ENCODE measurements around the gene DUSP22. TPM values are rescaled to one million over a fixed set of nuclear protein-coding genes. Genes with fewer than 3 reads are reported as not detected.

Gene DUSP22
- total RNA-seq, 1 experiment from 2014 or later = 16.0 TPM

- no peaks in the 10 kb centered on the region for H3K27me3 ChIP-seq (replicated peaks; ENCODE audit: insufficient read depth, low read depth, low read length, poor library complexity)
- no TSS peak for BruUV-seq (replicated peaks)
- H3K9me3 ChIP-seq (ENCODE audit: low read depth, low read length, poor library complexity, severe bottlenecking) = no peaks in the 10 kb centered on the region
- TF ChIP-seq EZH2 (IDR thresholded peaks at IDR 0.05; ENCODE audit: borderline replicate concordance, low read depth, low read length, poor library complexity, severe bottlenecking) = no peak
- no peak for TF ChIP-seq CTCF (conservative IDR thresholded peaks at IDR 0.05; ENCODE audit: low read depth, low read length)
- H3K4me3 ChIP-seq (ENCODE audit: low read depth, low read length, poor library complexity, severe bottlenecking) = no peak overlapping the region
- H3K36me3 ChIP-seq (ENCODE audit: insufficient read depth, low read length, poor library complexity, severe bottlenecking) = no peaks in the 10 kb centered on the region
- DNase-seq (ENCODE audit: low spot score) = no peak
- H3K27ac ChIP-seq (ENCODE audit: low read depth, low read length, poor library complexity, severe bottlenecking) = no peak overlapping the region
- no peaks in the 10 kb centered on the region for H3K4me1 ChIP-seq (ENCODE audit: insufficient read depth, low read length, poor library complexity, severe bottlenecking)
- CTCF ChIA-PET = no interaction called here
- intact Hi-C loops (cut with micrococcal nuclease; ENCODE audit: unreplicated experiment) = no loop called here
- POLR2A ChIA-PET (ENCODE audit: low non-redundant PET) = no interaction called here
These were observed 36.6 kb downstream of the DUSP22 start for GRCh38 chr6:328924-329323.

GRCh38 chr6:329888-330691 is 37.8 kb downstream of the DUSP22 start:
- no peaks in the 10 kb centered on the region for H3K4me1 ChIP-seq (ENCODE audit: insufficient read depth, low read length, poor library complexity, severe bottlenecking)
- BruUV-seq (replicated peaks) = no TSS peak
- TF ChIP-seq CTCF (conservative IDR thresholded peaks at IDR 0.05; ENCODE audit: low read depth, low read length) = no peak
- no peak for TF ChIP-seq EZH2 (IDR thresholded peaks at IDR 0.05; ENCODE audit: borderline replicate concordance, low read depth, low read length, poor library complexity, severe bottlenecking)
- no peaks in the 10 kb centered on the region for H3K9me3 ChIP-seq (ENCODE audit: low read depth, low read length, poor library complexity, severe bottlenecking)
- ChIA-PET POLR2A (ENCODE audit: low non-redundant PET) (no interaction called here), CTCF (no interaction called here)
- intact Hi-C loops (cut with micrococcal nuclease; ENCODE audit: unreplicated experiment) = no loop called here
- H3K4me3 ChIP-seq (ENCODE audit: low read depth, low read length, poor library complexity, severe bottlenecking) = no peak overlapping the region
- H3K36me3 ChIP-seq (ENCODE audit: insufficient read depth, low read length, poor library complexity, severe bottlenecking) = no peaks in the 10 kb centered on the region
- peak; percentile 38 for DNase-seq (ENCODE audit: low spot score)
- H3K27me3 ChIP-seq (replicated peaks; ENCODE audit: insufficient read depth, low read depth, low read length, poor library complexity) = no peaks in the 10 kb centered on the region
- H3K27ac ChIP-seq (ENCODE audit: low read depth, low read length, poor library complexity, severe bottlenecking) = no peak overlapping the region

GRCh38 chr6:330948-331347 is 38.7 kb downstream of the DUSP22 start:
- no peak for TF ChIP-seq EZH2 (IDR thresholded peaks at IDR 0.05; ENCODE audit: borderline replicate concordance, low read depth, low read length, poor library complexity, severe bottlenecking)
- no peak for TF ChIP-seq CTCF (conservative IDR thresholded peaks at IDR 0.05; ENCODE audit: low read depth, low read length)
- intact Hi-C loops (cut with micrococcal nuclease; ENCODE audit: unreplicated experiment) = no loop called here
- CTCF ChIA-PET = no interaction called here
- Histone ChIP-seq H3K4me3 (ENCODE audit: low read depth, low read length, poor library complexity, severe bottlenecking) (no peak overlapping the region), H3K27me3 (replicated peaks; ENCODE audit: insufficient read depth, low read depth, low read length, poor library complexity) (no peaks in the 10 kb centered on the region), H3K9me3 (ENCODE audit: low read depth, low read length, poor library complexity, severe bottlenecking) (no peaks in the 10 kb centered on the region), H3K4me1 (ENCODE audit: insufficient read depth, low read length, poor library complexity, severe bottlenecking) (no peaks in the 10 kb centered on the region), H3K36me3 (ENCODE audit: insufficient read depth, low read length, poor library complexity, severe bottlenecking) (no peaks in the 10 kb centered on the region), H3K27ac (ENCODE audit: low read depth, low read length, poor library complexity, severe bottlenecking) (no peak overlapping the region)
- POLR2A ChIA-PET (ENCODE audit: low non-redundant PET) = no interaction called here
- BruUV-seq (replicated peaks) = no TSS peak
- no peak for DNase-seq (ENCODE audit: low spot score)
